ENCODE measurements around the gene MACROD2.

- TF ChIP-seq POLR2AphosphoS5 (IDR thresholded peaks at IDR 0.05; ENCODE audit: low read depth, low read length): no peak
- TF ChIP-seq POLR2A (IDR thresholded peaks at IDR 0.05; ENCODE audit: low read depth, low read length): no peak
- TF ChIP-seq TAF1 (IDR thresholded peaks at IDR 0.05; ENCODE audit: low read depth, low read length): no peak
- no peak for TF ChIP-seq PAX5 (IDR thresholded peaks at IDR 0.05; ENCODE audit: insufficient read depth, low read length, severe bottlenecking)
- TF ChIP-seq SPI1 (IDR thresholded peaks at IDR 0.05; ENCODE audit: low read depth, low read length): no peak
These were observed 1616.9 kb downstream of the MACROD2 start for GRCh38 chr20:15612198-15612597.
